HEK293T (cell line): ENCODE measurements around the gene GATA3.

ENCODE experiments used
- ARNT ChIP-seq: fragments of 450-650 bp; IDR thresholded peaks from 2 replicates; pipeline ENCODE4 v1.6.1; 2017; ENCODE audit warnings: mild to moderate bottlenecking
- BHLHE40 ChIP-seq: fragments of 450-650 bp; IDR thresholded peaks from 2 replicates; pipeline ENCODE4 v1.6.1; 2016; ENCODE audit warnings: mild to moderate bottlenecking, moderate library complexity, borderline replicate concordance
- FOXK2 ChIP-seq: fragments of 450-650 bp; IDR thresholded peaks from 2 replicates; pipeline ENCODE4 v1.6.1; 2016; ENCODE audit warnings: mild to moderate bottlenecking
- FOXM1 ChIP-seq: fragments of 450-650 bp; IDR thresholded peaks from 2 replicates; pipeline ENCODE4 v1.6.1; 2017; ENCODE audit warnings: mild to moderate bottlenecking, borderline replicate concordance
- L3MBTL2 ChIP-seq: fragments of 450-650 bp; conservative IDR thresholded peaks from 2 replicates; pipeline ENCODE4 v1.6.1; 2016; ENCODE audit warnings: mild to moderate bottlenecking
- SP1 ChIP-seq: fragments of 450-650 bp; IDR thresholded peaks from 2 replicates; pipeline ENCODE4 v1.6.1; 2017
- SUZ12 ChIP-seq: fragments of 450-650 bp; IDR thresholded peaks from 2 replicates; pipeline ENCODE4 v1.6.1; 2016; ENCODE audit warnings: mild to moderate bottlenecking
- TARDBP ChIP-seq: fragments of 450-650 bp; IDR thresholded peaks from 2 replicates; pipeline ENCODE4 v1.6.1; 2016
- TF ChIP-seq, protein P1 (sequence below): fragments of 450-650 bp; IDR thresholded peaks from 2 replicates; pipeline ENCODE4 v1.6.1; 2016

DNA sequence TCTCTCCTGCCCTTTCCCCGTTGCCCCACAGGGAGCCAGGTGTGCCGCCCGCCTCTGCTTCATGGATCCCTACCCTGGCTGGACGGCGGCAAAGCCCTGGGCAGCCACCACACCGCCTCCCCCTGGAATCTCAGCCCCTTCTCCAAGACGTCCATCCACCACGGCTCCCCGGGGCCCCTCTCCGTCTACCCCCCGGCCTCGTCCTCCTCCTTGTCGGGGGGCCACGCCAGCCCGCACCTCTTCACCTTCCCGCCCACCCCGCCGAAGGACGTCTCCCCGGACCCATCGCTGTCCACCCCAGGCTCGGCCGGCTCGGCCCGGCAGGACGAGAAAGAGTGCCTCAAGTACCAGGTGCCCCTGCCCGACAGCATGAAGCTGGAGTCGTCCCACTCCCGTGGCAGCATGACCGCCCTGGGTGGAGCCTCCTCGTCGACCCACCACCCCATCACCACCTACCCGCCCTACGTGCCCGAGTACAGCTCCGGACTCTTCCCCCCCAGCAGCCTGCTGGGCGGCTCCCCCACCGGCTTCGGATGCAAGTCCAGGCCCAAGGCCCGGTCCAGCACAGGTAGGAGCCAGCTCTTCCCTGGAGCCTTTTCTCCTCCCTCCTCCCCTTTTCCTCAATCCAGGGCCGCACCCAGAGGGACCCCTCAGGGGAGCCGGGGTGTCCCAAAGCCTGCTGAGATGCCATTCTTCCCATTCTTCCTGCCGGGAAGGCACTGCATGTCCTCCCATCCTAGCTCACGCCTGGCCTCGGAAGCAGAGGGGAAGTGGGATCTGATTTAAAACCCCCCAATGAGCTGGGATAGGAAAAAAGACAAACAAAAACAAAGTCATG is 4.0 kb downstream of the GATA3 start:
- TF ChIP-seq FOXK2 (no peak), L3MBTL2 (no peak), SP1 (no peak), SUZ12 (no peak), TARDBP (no peak), FOXM1 (no peak), ARNT (no peak), BHLHE40 (no peak)
- TF ChIP-seq, protein P1, sequence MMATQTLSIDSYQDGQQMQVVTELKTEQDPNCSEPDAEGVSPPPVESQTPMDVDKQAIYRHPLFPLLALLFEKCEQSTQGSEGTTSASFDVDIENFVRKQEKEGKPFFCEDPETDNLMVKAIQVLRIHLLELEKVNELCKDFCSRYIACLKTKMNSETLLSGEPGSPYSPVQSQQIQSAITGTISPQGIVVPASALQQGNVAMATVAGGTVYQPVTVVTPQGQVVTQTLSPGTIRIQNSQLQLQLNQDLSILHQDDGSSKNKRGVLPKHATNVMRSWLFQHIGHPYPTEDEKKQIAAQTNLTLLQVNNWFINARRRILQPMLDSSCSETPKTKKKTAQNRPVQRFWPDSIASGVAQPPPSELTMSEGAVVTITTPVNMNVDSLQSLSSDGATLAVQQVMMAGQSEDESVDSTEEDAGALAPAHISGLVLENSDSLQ: no peak
